Spleen (tissue), 11 donors: ENCODE data around the gene HADHB. TPM values are rescaled to one million over a fixed set of nuclear protein-coding genes. Genes with fewer than 3 reads are reported as not detected.
A peak's percentile ranks its signal among the peaks of the same experiment; 100 is the strongest.
"Not testable (repeated sequence)": the region's sequence is repeated elsewhere in the genome, so short reads cannot be mapped to it uniquely, and the experiment has no call there.

ENCODE experiments used
- DNase-seq: peaks from one replicate; pipeline ENCODE4 v3.0.0-alpha.2; 2020
- H3K27ac ChIP-seq, 8 donors: fragments of 200-600 bp; sonication (generic) in 7 of 8; 1 replicate in 4 of 8; 2 replicates in 4 of 8; pipeline versions ENCODE4 v1.5.0 to v1.8.0; 2016 to 2021; ENCODE audit warnings: inconsistent platforms in 4 of 8, mild to moderate bottlenecking in 4 of 8, moderate library complexity in 1 of 8
- H3K27me3 ChIP-seq, 7 donors: fragments of 200-600 bp; sonication (generic) in 6 of 7; replicated peaks in 1 of 7; 1 replicate in 4 of 7; 2 replicates in 3 of 7; pipeline versions ENCODE4 v1.5.0 to v1.8.0; 2016 to 2021; ENCODE audit warnings: inconsistent platforms in 3 of 7, mild to moderate bottlenecking in 1 of 7
- H3K36me3 ChIP-seq, 6 donors: fragments of 200-600 bp; sonication (generic) in 5 of 6; 1 replicate in 4 of 6; 2 replicates in 2 of 6; pipeline versions ENCODE4 v1.5.0 to v1.8.0; 2016 to 2021; ENCODE audit warnings: inconsistent platforms in 2 of 6
- H3K4me1 ChIP-seq, 6 donors: fragments of 200-600 bp; sonication (generic) in 5 of 6; 1 replicate in 3 of 6; 2 replicates in 3 of 6; pipeline versions ENCODE4 v1.5.0 to v1.8.0; 2016 to 2021; ENCODE audit warnings: inconsistent platforms in 3 of 6
- H3K4me3 ChIP-seq, 8 donors: fragments of 200-600 bp; sonication (generic) in 7 of 8; 1 replicate in 4 of 8; 2 replicates in 4 of 8; pipeline versions ENCODE4 v1.5.0 to v1.8.0; 2016 to 2021; ENCODE audit warnings: inconsistent platforms in 4 of 8, mild to moderate bottlenecking in 4 of 8, moderate library complexity in 2 of 8
- H3K9me3 ChIP-seq, 8 donors: fragments of 200-600 bp; sonication (generic) in 7 of 8; 1 replicate in 4 of 8; 2 replicates in 4 of 8; pipeline versions ENCODE4 v1.5.0 to v1.8.0; 2016 to 2021; ENCODE audit warnings: inconsistent platforms in 4 of 8
- CTCF ChIP-seq, 11 experiments: fragments of 200-600 bp in 7 of 11; fragments of 450-650 bp in 4 of 11; sonication (generic) in 4 of 11; IDR thresholded peaks in 8 of 11; conservative IDR thresholded peaks in 3 of 11; 1 replicate in 7 of 11; 2 replicates in 4 of 11; pipeline versions ENCODE4 v1.4.0 to v1.8.0; 2016 to 2021; ENCODE audit warnings: antibody characterized with exemption in 11 of 11, inconsistent platforms in 4 of 11, mild to moderate bottlenecking in 1 of 11
- POLR2A ChIP-seq, 3 donors: fragments of 450-650 bp; IDR thresholded peaks; one replicate each; pipeline ENCODE4 v1.5.1; 2017; ENCODE audit warnings: antibody characterized with exemption in 3 of 3, mild to moderate bottlenecking in 1 of 3
- POLR2AphosphoS5 ChIP-seq, 3 donors: sonication (generic); formaldehyde crosslinking; IDR thresholded peaks; one replicate each; pipeline ENCODE4 v1.5.1; 2017; ENCODE audit warnings: antibody characterized with exemption in 3 of 3
- WGBS, 5 donors: extraction: QIAGEN DNeasy Blood & Tissue Kit in 3 of 5; methylation state at CpG; one replicate each; pipeline versions ENCODE4 v1.1.5 to v1.1.7; 2013 to 2018; 5-methylcytosine and 5-hydroxymethylcytosine counted together
- intact Hi-C: fragments of 100-400 bp; cut with DNase I; formaldehyde crosslinking; loops from one replicate; pipeline ENCODE4 v1.15.0; 2023; ENCODE audit warnings: low total_unique reads
- polyA plus RNA-seq, 3 donors: library from polyadenylated mRNA; stranded (reverse); fragments of 200-250 nt; gene quantifications; one replicate each; pipeline ENCODE4 v1.2.1, GENCODE V29; 2013
- total RNA-seq, 7 donors: library from RNA; depleted of rRNA in 3 of 7; stranded (reverse); fragments of >200 nt in 3 of 7; fragmentation: NEBNext Ultra II Directional in 4 of 7; extraction: Animal tissue kit (Norgen Biotek cat#: 25700) in 4 of 7; gene quantifications; one replicate each; pipeline versions ENCODE4 v1.1.0 to v1.2.1, GENCODE V29; 2016 to 2021
- donor health status: healthy with polysubstance abuse.
- donor health status: DM: no; HTN: no; CAD: no; lungs with moderate emphysema.
- donor health status: DM: no; HTN: no; CAD: no.
- donor health status: Bipolar disorder and iron deficiency.
- donor health status: healthy.
- donor health status: DM: no; HTN: no; CAD: no.
- donor health status: DM: yes; HTN: yes; CAD: no.

HADHB gene
- total and polyA plus RNA-seq, 10 donors, result 54.0 to 165 (median 108) TPM

GRCh38 chr2:26249625-26250024 lies 4.9 kb downstream of the HADHB start:
- Histone ChIP-seq H3K9me3 (no peaks in the 10 kb centered on the region), H3K36me3 (peaks cover 0 to 5% (median 0%) of the 10 kb centered on the region in 6 donors), H3K27me3 (no peaks in the 10 kb centered on the region), H3K4me3 (no peak overlapping the region), H3K27ac (no peak overlapping the region), H3K4me1 (peaks cover 24 to 83% (median 63%) of the 10 kb centered on the region in 6 donors)
- intact Hi-C loops, result loop anchor here (10.0 kb wide), 1 partner anchor 55 kb away; no protein-coding TSS in a partner anchor
- TF ChIP-seq POLR2A (IDR thresholded peaks at IDR 0.05) (no peak), POLR2AphosphoS5 (IDR thresholded peaks at IDR 0.05) (no peak), CTCF (IDR thresholded peaks at IDR 0.05 in 8 of 11, conservative IDR thresholded peaks at IDR 0.05 in 3 of 11) (no peak)
- 93 to 98% (median 96%) methylated on average over 2 of the region's 2 CpGs for WGBS, 5 donors
- DNase-seq, result no peak

GRCh38 chr2:26251893-26252292 lies 7.2 kb downstream of the HADHB start:
- no peak for TF ChIP-seq POLR2A (IDR thresholded peaks at IDR 0.05)
- TF ChIP-seq CTCF (IDR thresholded peaks at IDR 0.05 in 8 of 11, conservative IDR thresholded peaks at IDR 0.05 in 3 of 11), result no peak
- no peak for TF ChIP-seq POLR2AphosphoS5 (IDR thresholded peaks at IDR 0.05)
- Histone ChIP-seq H3K27ac (peak overlapping the region in 5 of 8 donors; percentile 5 to 56 (median 24)), H3K36me3 (peaks cover 0 to 26% (median 0%) of the 10 kb centered on the region in 6 donors), H3K9me3 (no peaks in the 10 kb centered on the region), H3K4me3 (no peak overlapping the region), H3K27me3 (no peaks in the 10 kb centered on the region), H3K4me1 (peaks cover 11 to 87% (median 55%) of the 10 kb centered on the region in 6 donors)
- WGBS, 5 donors, result 66 to 81% (median 77%) methylated on average over 3 of the region's 3 CpGs
- DNase-seq, result no peak
- intact Hi-C loops, result no loop called here

GRCh38 chr2:26255759-26256384 lies 11.1 kb downstream of the HADHB start:
- Histone ChIP-seq H3K4me3 (no peak overlapping the region), H3K36me3 (peaks cover 0 to 65% (median 29%) of the 10 kb centered on the region in 6 donors), H3K27me3 (no peaks in the 10 kb centered on the region), H3K27ac (peak overlapping the region in 7 of 8 donors; percentile 27 to 58 (median 43)), H3K4me1 (peaks cover 7 to 54% (median 25%) of the 10 kb centered on the region in 6 donors), H3K9me3 (no peaks in the 10 kb centered on the region)
- no peak for DNase-seq
- no peak for TF ChIP-seq POLR2A (IDR thresholded peaks at IDR 0.05)
- no peak for TF ChIP-seq CTCF (IDR thresholded peaks at IDR 0.05 in 8 of 11, conservative IDR thresholded peaks at IDR 0.05 in 3 of 11)
- TF ChIP-seq POLR2AphosphoS5 (IDR thresholded peaks at IDR 0.05), result peak in 1 of 3 donors; percentile 46
- intact Hi-C loops, result no loop called here
- 28 to 59% (median 39%) methylated on average over 3 of the region's 3 CpGs for WGBS, 5 donors

- H3K27ac ChIP-seq, H3K4me3 ChIP-seq, DNase-seq, intact Hi-C loops, H3K27me3 ChIP-seq, H3K9me3 ChIP-seq: not testable (repeated sequence)
- Histone ChIP-seq H3K36me3 (peaks cover 0 to 91% (median 34%) of the 10 kb centered on the region in 6 donors), H3K4me1 (peaks cover 0 to 24% (median 13%) of the 10 kb centered on the region in 6 donors)
- WGBS, 5 donors, result 84 to 93% (median 88%) methylated on average over 8 of the region's 8 CpGs
Measured at GRCh38 chr2:26258836-26259235, 14.1 kb downstream of the HADHB start.
